SK-N-MC (cell line): ENCODE measurements around the gene OSBPL10.

ENCODE experiments used
- EZH2 ChIP-seq: fragments of 200-600 bp; sonication (generic); IDR thresholded peaks from one replicate; pipeline ENCODE4 v1.6.1; 2017; ENCODE audit warnings: antibody characterized with exemption
- FOXP2 ChIP-seq: optimal IDR thresholded peaks from 2 replicates; pipeline ENCODE3; 2011; ENCODE audit warnings: mild to moderate bottlenecking, moderate library complexity; ENCODE audit not compliant: insufficient read depth; ENCODE audit errors: extremely low read length, control extremely low read depth
- POLR2AphosphoS5 ChIP-seq: IDR thresholded peaks from 2 replicates; pipeline ENCODE4 v1.6.1; 2012; ENCODE audit warnings: mild to moderate bottlenecking, low read depth, low read length, borderline replicate concordance

DNA sequence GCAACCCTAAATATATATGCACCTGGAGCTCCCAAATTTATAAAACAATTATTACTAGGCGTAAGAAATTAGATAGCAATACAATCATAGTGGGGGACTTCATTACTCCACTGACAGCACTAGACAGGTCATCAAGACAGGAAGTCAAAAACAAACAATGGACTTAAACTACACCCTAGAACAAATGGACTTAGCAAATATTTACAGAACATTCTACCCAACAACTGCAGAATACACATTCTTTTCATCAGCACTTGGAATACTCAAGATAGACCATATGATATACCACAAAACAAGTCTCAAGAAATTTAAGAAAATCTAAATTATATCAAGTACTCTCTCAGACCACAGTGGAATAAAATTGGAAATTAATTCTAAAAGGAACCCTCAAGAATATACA, 201.5 kb downstream of the OSBPL10 start:
- TF ChIP-seq EZH2 (no peak), POLR2AphosphoS5 (no peak), FOXP2 (no peak)
